ENCODE measurements around the gene MAGI2. TPM values are rescaled to one million over a fixed set of nuclear protein-coding genes. Genes with fewer than 3 reads are reported as not detected.

The MAGI2 gene
- total RNA-seq, 1 experiment from 2014 or later, result 14.3 TPM

DNA sequence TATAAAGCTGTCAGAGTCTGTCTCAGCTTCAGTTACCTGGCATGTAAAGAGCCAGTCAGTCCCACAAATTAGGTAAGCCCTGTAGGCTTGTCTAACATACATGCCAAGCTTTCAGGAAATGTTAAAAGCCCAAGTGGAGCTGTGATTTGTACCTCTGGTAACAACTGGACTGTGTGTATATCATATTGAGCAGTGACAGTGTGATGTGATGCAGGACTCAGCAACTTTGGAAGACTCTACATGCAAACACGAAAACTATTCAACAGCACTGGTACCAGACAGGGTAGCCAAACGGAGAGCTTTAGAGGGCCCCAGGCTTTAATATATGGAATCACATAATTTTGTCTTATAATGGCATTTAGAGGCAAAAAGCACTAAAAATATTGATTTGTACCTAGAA is 1066.9 kb downstream of the MAGI2 start:
- no peak overlapping the region for H3K27ac ChIP-seq (ENCODE audit: insufficient read length, low read depth, low read length)
- H3K79me1 ChIP-seq (ENCODE audit: insufficient read depth, low read depth, low read length, poor library complexity, severe bottlenecking), result no peaks in the 10 kb centered on the region
- H3K14ac ChIP-seq (ENCODE audit: insufficient read depth, low read length), result no peak overlapping the region
- no peaks in the 10 kb centered on the region for H3K23me2 ChIP-seq (ENCODE audit: insufficient read length, low read depth, low read length, poor library complexity, severe bottlenecking)
- Mint-ChIP-seq H3K4me3 (no peak overlapping the region), H3K4me1 (peaks cover 7 to 12% of the 10 kb centered on the region in 2 experiments), H3K9me3 (no peaks in the 10 kb centered on the region), H3K27me3 (ENCODE audit: low read depth) (no peaks in the 10 kb centered on the region), H3K36me3 (ENCODE audit: insufficient read depth in 1 of 3, low read depth in 3 of 3) (no peaks in the 10 kb centered on the region), H3K27ac (no peak overlapping the region)
- H3K27me3 ChIP-seq (ENCODE audit: insufficient read depth, low read length), result no peaks in the 10 kb centered on the region
- no peaks in the 10 kb centered on the region for H3K9me3 ChIP-seq (ENCODE audit: control insufficient read depth, low read depth, low read length)
- TF ChIP-seq, protein P1, sequence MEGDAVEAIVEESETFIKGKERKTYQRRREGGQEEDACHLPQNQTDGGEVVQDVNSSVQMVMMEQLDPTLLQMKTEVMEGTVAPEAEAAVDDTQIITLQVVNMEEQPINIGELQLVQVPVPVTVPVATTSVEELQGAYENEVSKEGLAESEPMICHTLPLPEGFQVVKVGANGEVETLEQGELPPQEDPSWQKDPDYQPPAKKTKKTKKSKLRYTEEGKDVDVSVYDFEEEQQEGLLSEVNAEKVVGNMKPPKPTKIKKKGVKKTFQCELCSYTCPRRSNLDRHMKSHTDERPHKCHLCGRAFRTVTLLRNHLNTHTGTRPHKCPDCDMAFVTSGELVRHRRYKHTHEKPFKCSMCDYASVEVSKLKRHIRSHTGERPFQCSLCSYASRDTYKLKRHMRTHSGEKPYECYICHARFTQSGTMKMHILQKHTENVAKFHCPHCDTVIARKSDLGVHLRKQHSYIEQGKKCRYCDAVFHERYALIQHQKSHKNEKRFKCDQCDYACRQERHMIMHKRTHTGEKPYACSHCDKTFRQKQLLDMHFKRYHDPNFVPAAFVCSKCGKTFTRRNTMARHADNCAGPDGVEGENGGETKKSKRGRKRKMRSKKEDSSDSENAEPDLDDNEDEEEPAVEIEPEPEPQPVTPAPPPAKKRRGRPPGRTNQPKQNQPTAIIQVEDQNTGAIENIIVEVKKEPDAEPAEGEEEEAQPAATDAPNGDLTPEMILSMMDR (conservative IDR thresholded peaks at IDR 0.05), result no peak
- no peak overlapping the region for H4K91ac ChIP-seq (ENCODE audit: insufficient read length, low read depth, low read length)
- H3K79me2 ChIP-seq (ENCODE audit: insufficient read depth, low read length), result no peaks in the 10 kb centered on the region
- DNase-seq, result no peak
- no peak overlapping the region for H3K23ac ChIP-seq (ENCODE audit: insufficient read length, low read depth, low read length)
- no CpG with 5 or more reads among the region's 2 CpGs for WGBS (ENCODE audit: extremely low coverage, insufficient read length, low lambda C conversion rate)
- no peak overlapping the region for H3K18ac ChIP-seq (ENCODE audit: insufficient read length, low read depth, low read length)
- H2BK20ac ChIP-seq (ENCODE audit: low read depth, low read length, poor library complexity, severe bottlenecking), result no peak overlapping the region
- no peak overlapping the region for H3K4ac ChIP-seq (ENCODE audit: low read depth, low read length)
- H4K8ac ChIP-seq (replicated peaks; ENCODE audit: insufficient read length, low read depth, low read length), result no peak overlapping the region
- H3K4me1 ChIP-seq (ENCODE audit: insufficient read depth, low read length), result no peaks in the 10 kb centered on the region; the same call in 1 of the 2 replicates
- no peak overlapping the region for H3T11ph ChIP-seq (ENCODE audit: low read length)
- H4K20me1 ChIP-seq (ENCODE audit: control insufficient read depth, insufficient read depth, insufficient read length), result no peaks in the 10 kb centered on the region
- H2BK5ac ChIP-seq (ENCODE audit: insufficient read length, low read length), result no peak overlapping the region
- no peak overlapping the region for H2AK5ac ChIP-seq (ENCODE audit: insufficient read length, low read length)
- H2AFZ ChIP-seq (ENCODE audit: low read length), result no peak overlapping the region
- no peak overlapping the region for H3K56ac ChIP-seq (ENCODE audit: insufficient read length, low read depth, low read length)
- no peak overlapping the region for H2BK120ac ChIP-seq (ENCODE audit: low read depth, low read length, poor library complexity, severe bottlenecking)
- H3K9ac ChIP-seq (ENCODE audit: extremely low read depth, insufficient read length, low read length), result no peak overlapping the region
- H2BK12ac ChIP-seq (ENCODE audit: insufficient read length, low read depth, low read length), result no peak overlapping the region
- H4K5ac ChIP-seq (ENCODE audit: insufficient read length, low read depth, low read length), result no peak overlapping the region
- H3K4me2 ChIP-seq (ENCODE audit: insufficient read depth, insufficient read length, low read length), result no peak overlapping the region
- H2BK15ac ChIP-seq (ENCODE audit: low read depth, low read length), result no peak overlapping the region
